AG09309 (cell line): ENCODE results near the gene DNAH11.

ENCODE experiments used
- DNase-seq: peaks from one replicate; pipeline ENCODE4 v3.0.0-alpha.2; 2010; ENCODE audit warnings: low read depth
- H3K4me3 ChIP-seq: 2 replicates; pipeline ENCODE4 v1.5.1; 2011; ENCODE audit warnings: mild to moderate bottlenecking, low read depth, low read length, moderate library complexity; ENCODE audit not compliant: control insufficient read depth
- CTCF ChIP-seq: IDR thresholded peaks from 2 replicates; pipeline ENCODE4 v1.5.1; 2011; ENCODE audit warnings: mild to moderate bottlenecking, low read depth, low read length, inconsistent platforms; ENCODE audit not compliant: insufficient read depth, control insufficient read depth; ENCODE audit errors: missing control alignments

Gene DNAH11

GRCh38 chr7:21579341-21580072 is 36.7 kb downstream of the DNAH11 start:
- H3K4me3 ChIP-seq: no peak overlapping the region
- no peak for DNase-seq
- no peak for TF ChIP-seq CTCF

DNA sequence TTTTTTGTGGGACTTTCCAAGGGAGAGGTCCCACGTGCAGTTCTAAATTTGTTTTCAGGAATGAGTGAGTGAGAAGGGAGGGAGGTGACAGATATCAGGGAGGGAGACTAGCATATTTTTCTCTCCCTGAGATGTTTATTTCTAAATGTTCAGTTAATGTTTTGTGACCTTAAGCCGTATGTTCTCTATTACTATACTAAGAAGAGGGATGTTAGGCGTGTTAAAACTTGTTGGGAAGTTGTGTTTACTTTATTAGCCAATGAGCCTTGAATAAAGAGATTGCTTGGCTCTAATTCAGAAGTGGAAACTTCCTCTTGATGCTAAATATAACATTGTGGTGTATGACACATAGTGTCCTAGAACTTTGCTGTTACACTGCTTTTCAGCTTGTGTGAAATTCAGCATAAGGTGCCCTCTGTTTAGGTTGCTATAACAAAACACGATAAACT is 37.3 kb downstream of the DNAH11 start:
- no peak for TF ChIP-seq CTCF
- no peak overlapping the region for H3K4me3 ChIP-seq
- peak; percentile 2 for DNase-seq

DNA sequence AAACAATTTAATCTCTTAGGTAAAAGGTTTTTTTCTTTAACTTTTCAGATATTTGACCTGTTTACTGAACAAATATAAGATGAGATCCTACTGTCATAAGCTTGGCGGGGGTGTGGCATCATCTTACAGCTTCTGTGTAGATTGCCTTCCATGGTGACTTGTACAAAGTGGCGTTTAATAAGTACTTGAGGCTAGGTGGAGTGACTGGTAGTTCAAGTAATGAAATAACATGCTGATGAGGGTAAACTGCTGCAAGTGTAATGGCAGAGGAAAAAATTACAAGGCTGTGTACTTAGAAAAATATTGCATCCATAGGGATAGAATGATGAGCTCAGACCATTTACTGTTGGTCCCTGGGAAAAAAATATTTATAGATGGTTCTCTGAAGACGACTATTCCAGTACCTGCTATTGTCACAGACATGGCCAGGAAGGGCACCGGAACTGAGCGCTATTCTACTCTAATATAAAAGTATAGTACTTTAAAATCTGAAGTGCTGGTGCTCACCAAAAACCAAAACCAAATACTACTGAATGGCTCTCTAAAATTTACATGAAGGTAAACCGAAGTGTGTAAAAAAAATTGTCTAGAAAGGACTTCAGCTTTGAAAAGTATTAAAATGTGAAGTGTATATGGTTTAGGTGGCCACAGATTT is 42.4 kb downstream of the DNAH11 start:
- no peak for TF ChIP-seq CTCF
- H3K4me3 ChIP-seq: no peak overlapping the region
- DNase-seq: no peak

- no peak for DNase-seq
- no peak for TF ChIP-seq CTCF
- H3K4me3 ChIP-seq: no peak overlapping the region
Measured at GRCh38 chr7:21587139-21587784, 44.4 kb downstream of the DNAH11 start.

DNA sequence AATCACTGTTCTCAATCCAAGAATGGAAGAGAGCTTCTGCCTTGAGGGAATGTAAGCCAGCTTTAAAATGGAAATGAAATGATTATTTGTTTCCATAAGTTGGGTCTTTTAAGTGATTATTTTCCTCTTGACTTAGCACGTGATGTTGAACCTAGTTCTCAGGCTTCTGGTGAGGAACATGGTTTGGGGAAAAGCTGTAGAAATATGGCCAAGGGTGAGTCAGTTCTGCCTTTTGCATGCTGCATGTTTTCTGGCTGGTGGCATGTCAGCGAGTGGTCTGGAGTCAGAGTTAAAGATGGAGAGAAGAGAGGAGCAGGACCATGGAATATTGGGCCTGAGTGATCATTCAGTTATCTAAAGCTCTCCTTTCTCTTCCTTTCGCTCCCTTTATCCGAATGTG is 54.0 kb downstream of the DNAH11 start:
- no peak overlapping the region for H3K4me3 ChIP-seq
- DNase-seq: no peak
- TF ChIP-seq CTCF: no peak

- no peak overlapping the region for H3K4me3 ChIP-seq
- TF ChIP-seq CTCF: no peak
- no peak for DNase-seq
Measured at GRCh38 chr7:21603462-21603861, 60.6 kb downstream of the DNAH11 start.
